Panc1 (cell line): Measurements from ENCODE around the gene DYNLRB1. TPM values are rescaled to one million over a fixed set of nuclear protein-coding genes. Genes with fewer than 3 reads are reported as not detected.
"Not testable (repeated sequence)": the region's sequence is repeated elsewhere in the genome, so short reads cannot be mapped to it uniquely, and the experiment has no call there.

Experiments
- ATAC-seq: fragments of 200-7000 bp; cut with Tn5 transposase; 2 replicates; pipeline ENCODE4 v1.9.1; 2020; ENCODE audit warnings: mild to moderate bottlenecking, moderate library complexity
- BruUV-seq: library from RNA; stranded (reverse); fragments of 400-500 nt; replicated peaks from 2 replicates; lab custom pipeline; 2021; lab: Mats Ljungman, UMichigan
- CTCF ChIA-PET: fragments of 300-600 bp; sonication (Branson Sonifier 250); formaldehyde crosslinking; loops from one replicate; lab custom pipeline; 2022; ENCODE audit warnings: antibody characterized with exemption; lab: Charles Lee
- POLR2A ChIA-PET: fragments of 300-600 bp; sonication (Branson Sonifier 250); formaldehyde crosslinking; loops from one replicate; lab custom pipeline; 2022; ENCODE audit warnings: antibody characterized with exemption; lab: Charles Lee
- DNase-seq: peaks from one replicate; pipeline ENCODE4 v3.0.0-alpha.2; 2010; ENCODE audit warnings: low read depth, low spot score
- H3K27ac ChIP-seq: 2 replicates; pipeline ENCODE4 v1.5.1; 2011; ENCODE audit warnings: mild to moderate bottlenecking, low read length, inconsistent platforms
- H3K27me3 ChIP-seq: fragments of 200-500 bp; sonication (Bioruptor generic); 2 replicates; pipeline ENCODE4 v1.6.0; 2014; ENCODE audit warnings: low read length, inconsistent platforms; ENCODE audit not compliant: control insufficient read depth, insufficient read depth
- H3K36me3 ChIP-seq: fragments of 200-500 bp; sonication (Bioruptor generic); 2 replicates; pipeline ENCODE4 v1.5.1; 2014; ENCODE audit warnings: inconsistent platforms, mild to moderate bottlenecking, low read length, moderate library complexity; ENCODE audit not compliant: control insufficient read depth, insufficient read depth
- H3K4me1 ChIP-seq: 2 replicates; pipeline ENCODE4 v1.5.1; 2011; ENCODE audit warnings: inconsistent platforms, mild to moderate bottlenecking, low read length, moderate library complexity; ENCODE audit not compliant: control insufficient read depth, insufficient read depth
- H3K4me3 ChIP-seq, 2 experiments: 2 replicates each; pipeline ENCODE4 v1.5.1; 2011 to 2012; ENCODE audit warnings: low read depth in 2 of 2, low read length in 2 of 2, mild to moderate bottlenecking in 2 of 2, inconsistent platforms in 1 of 2, moderate library complexity in 1 of 2
- H3K9me3 ChIP-seq: fragments of 200-500 bp; sonication (Bioruptor generic); 2 replicates; pipeline ENCODE4 v1.5.1; 2014; ENCODE audit warnings: low read depth, mild to moderate bottlenecking, inconsistent platforms, low read length, moderate library complexity; ENCODE audit not compliant: control insufficient read depth, insufficient read depth
- CTCF ChIP-seq: fragments of 450-650 bp; IDR thresholded peaks from 2 replicates; pipeline ENCODE4 v1.5.1; 2017; ENCODE audit warnings: mild to moderate bottlenecking
- POLR2AphosphoS5 ChIP-seq: IDR thresholded peaks from 2 replicates; pipeline ENCODE4 v1.6.1; 2012; ENCODE audit warnings: mild to moderate bottlenecking, low read depth, low read length, moderate library complexity
- REST ChIP-seq, 2 experiments: IDR thresholded peaks; 2 replicates each; pipeline ENCODE4 v1.6.1; 2011 to 2012; ENCODE audit warnings: low read depth in 2 of 2, control low read depth in 1 of 2, low read length in 1 of 2, mild to moderate bottlenecking in 1 of 2, moderate library complexity in 1 of 2; ENCODE audit not compliant: insufficient read depth in 1 of 2
- SIN3A ChIP-seq: IDR thresholded peaks from 2 replicates; pipeline ENCODE4 v1.6.1; 2012; ENCODE audit warnings: low read depth, mild to moderate bottlenecking, low read length, moderate library complexity, borderline replicate concordance; ENCODE audit not compliant: insufficient read depth
- TCF7L2 ChIP-seq: IDR thresholded peaks from 2 replicates; pipeline ENCODE4 v1.6.1; 2011; ENCODE audit warnings: mild to moderate bottlenecking, low read depth, low read length, inconsistent platforms
- in situ Hi-C: cut with HindIII; loops from 2 replicates; pipeline ENCODE4 v1.10.0; 2016; ENCODE audit warnings: low sequenced_read_pairs, low pct_unique_long_range_greater_than_20kb
- intact Hi-C: fragments of 100-400 bp; cut with micrococcal nuclease; formaldehyde crosslinking; loops from one replicate; pipeline ENCODE4 v1.10.0; 2022; ENCODE audit not compliant: unreplicated experiment
- total RNA-seq: library from RNA; stranded (reverse); gene quantifications from one replicate; pipeline ENCODE4 v1.2.1, GENCODE V29; 2021; ENCODE audit not compliant: unreplicated experiment

The DYNLRB1 gene
- total RNA-seq, 1 experiment from 2014 or later, result 155 TPM

- no TSS peak for BruUV-seq
- intact Hi-C loops, result no loop called here
These were observed 3.2 kb upstream of the DYNLRB1 start for GRCh38 chr20:34512955-34513419.

GRCh38 chr20:34514034-34514433 lies 2.2 kb upstream of the DYNLRB1 start:
- DNase-seq, H3K9me3 ChIP-seq, POLR2A ChIA-PET, intact Hi-C loops, H3K4me3 ChIP-seq, H3K27ac ChIP-seq, H3K36me3 ChIP-seq, BruUV-seq, H3K27me3 ChIP-seq, ATAC-seq, H3K4me1 ChIP-seq, in situ Hi-C loops: not testable (repeated sequence)
- CTCF ChIA-PET, result interaction anchor here (0.5 kb wide), 1 partner anchor 46 kb away, joined by 10 read pairs; no protein-coding TSS in a partner anchor

More at GRCh38 chr20:34512955-34513419, 3.2 kb upstream of the DYNLRB1 start:
- ATAC-seq (no peak), DNase-seq (no peak)
- no peaks in the 10 kb centered on the region for H3K27me3 ChIP-seq
- H3K4me3 ChIP-seq, result no peak overlapping the region
- TF ChIP-seq CTCF, result no peak
- no peak for TF ChIP-seq SIN3A
- TF ChIP-seq TCF7L2, result no peak
- TF ChIP-seq POLR2AphosphoS5, result no peak
- TF ChIP-seq REST (IDR thresholded peaks at IDR 0.05; ENCODE audit: insufficient read depth in 1 of 2, low read depth in 2 of 2, low read length in 1 of 2), result no peak
- H3K27ac ChIP-seq, result no peak overlapping the region
- POLR2A ChIA-PET, result no interaction called here
- in situ Hi-C loops, result no loop called here
- no peaks in the 10 kb centered on the region for H3K9me3 ChIP-seq
- peaks cover 7% of the 10 kb centered on the region for H3K36me3 ChIP-seq
- peaks cover 6% of the 10 kb centered on the region for H3K4me1 ChIP-seq
- CTCF ChIA-PET, result no interaction called here

- H3K36me3 ChIP-seq, result peaks cover 7% of the 10 kb centered on the region
- ChIA-PET POLR2A (interaction anchor here (0.7 kb wide), 1 partner anchor 680 kb away, joined by 6 read pairs; no protein-coding TSS in a partner anchor), CTCF (interaction anchor here (1.0 kb wide), 1 partner anchor 203 kb away, joined by 4 read pairs; no protein-coding TSS in a partner anchor)
- in situ Hi-C loops, result no loop called here
- no peaks in the 10 kb centered on the region for H3K9me3 ChIP-seq
- peaks cover 9% of the 10 kb centered on the region for H3K4me1 ChIP-seq
- intact Hi-C loops, result no loop called here
- BruUV-seq, result no TSS peak
- TF ChIP-seq SIN3A, result no peak
- no peak for TF ChIP-seq CTCF
- TF ChIP-seq TCF7L2, result no peak
- TF ChIP-seq POLR2AphosphoS5, result no peak
- TF ChIP-seq REST (IDR thresholded peaks at IDR 0.05; ENCODE audit: insufficient read depth in 1 of 2, low read depth in 2 of 2, low read length in 1 of 2), result no peak
- no peaks in the 10 kb centered on the region for H3K27me3 ChIP-seq
- peak; percentile 20 for ATAC-seq
- H3K4me3 ChIP-seq, result peak overlapping the region; percentile 70 to 98
- DNase-seq, result no peak
- peak overlapping the region; percentile 92 for H3K27ac ChIP-seq
These were observed 1.2 kb upstream of the DYNLRB1 start for GRCh38 chr20:34514897-34515483.
